Activated CD4-positive, alpha-beta T cell treated with anti-CD3 and anti-CD28 coated beads, Interleukin-2, Interleukin-4, amounts not matched to agents 100 ng/mL and 50 ng/mL, durations not matched to agents 16 hours and 8 hours (primary cell): ENCODE results near the gene TUBA4B.
A peak's percentile ranks its signal among the peaks of the same experiment; 100 is the strongest.
"Not testable (repeated sequence)": the region's sequence is repeated elsewhere in the genome, so short reads cannot be mapped to it uniquely, and the experiment has no call there.

Experiments used
- DNase-seq: peaks from one replicate; pipeline ENCODE4 v3.0.0-alpha.2; 2020; ENCODE audit warnings: low spot score

Gene TUBA4B

DNA sequence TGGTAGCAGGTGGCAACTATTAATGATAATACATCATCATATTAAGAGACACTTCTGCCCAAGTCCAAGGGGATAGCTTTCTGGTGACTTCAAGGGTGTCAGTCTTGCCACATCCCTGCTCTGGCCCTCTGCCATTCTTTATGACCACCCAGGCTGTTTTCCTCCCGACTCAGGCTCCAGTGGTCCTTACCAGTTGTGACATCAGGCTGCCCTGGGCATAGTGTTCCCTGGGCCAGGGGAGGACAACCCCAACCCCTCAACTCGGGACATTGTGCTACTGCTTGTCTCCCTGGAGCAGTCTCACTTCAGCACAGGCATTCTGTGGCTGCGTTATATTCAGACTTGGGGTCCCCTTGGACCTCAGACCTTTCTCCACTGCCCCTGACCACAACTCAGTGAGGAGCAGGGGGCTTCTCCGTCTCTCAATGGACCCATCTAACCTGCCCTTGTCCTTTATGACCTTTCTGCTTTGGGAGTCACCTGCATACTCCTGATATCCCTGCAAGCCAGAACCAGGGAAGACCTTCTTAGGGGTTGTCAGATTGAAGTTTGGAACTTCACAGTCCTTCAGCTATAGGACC is 39.0 kb downstream of the TUBA4B start:
- DNase-seq = no peak

DNA sequence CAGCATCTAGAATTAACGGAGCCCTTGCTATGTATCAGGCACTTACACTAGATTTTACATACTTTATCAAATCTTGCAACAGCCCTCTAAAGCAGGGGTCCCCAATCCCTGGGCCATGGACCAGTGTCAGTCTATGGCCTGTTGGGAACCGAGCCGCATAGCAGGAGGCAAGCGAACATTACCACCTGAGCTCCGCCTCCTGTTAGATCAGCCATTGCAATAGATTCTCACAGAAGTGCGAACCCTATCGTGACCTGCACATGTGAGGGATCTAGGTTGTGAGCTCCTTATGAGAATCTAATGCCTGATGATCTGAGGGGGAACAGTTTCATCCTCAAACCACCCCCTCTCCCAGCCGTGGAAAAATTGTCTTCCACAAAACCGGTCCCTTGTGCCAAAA is 39.6 kb downstream of the TUBA4B start:
- no peak for DNase-seq

DNA sequence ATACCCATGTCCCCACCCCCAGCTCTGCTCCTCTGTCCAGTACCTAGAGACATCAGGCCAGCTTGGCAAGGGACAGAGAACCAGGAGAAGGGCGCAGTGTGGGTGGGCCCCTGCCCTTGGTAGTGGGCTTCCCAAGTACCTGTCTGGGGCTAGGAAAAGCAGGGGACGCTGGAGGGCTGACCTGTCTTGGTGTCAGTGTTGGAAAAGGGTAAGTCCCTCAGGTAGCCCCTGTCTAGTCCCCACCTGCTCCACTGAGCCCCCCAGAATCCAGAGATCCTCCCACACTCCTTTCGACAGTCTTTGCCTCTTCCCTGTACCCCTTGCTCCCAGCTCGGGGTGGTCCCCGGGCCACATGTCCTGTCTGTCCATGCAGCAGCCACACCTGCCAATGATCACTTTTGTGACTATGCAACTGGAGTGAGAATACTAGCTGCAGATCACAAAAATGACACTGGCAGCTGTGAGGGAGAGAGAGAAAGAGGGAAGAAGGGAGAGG is 40.7 kb downstream of the TUBA4B start:
- no peak for DNase-seq

DNA sequence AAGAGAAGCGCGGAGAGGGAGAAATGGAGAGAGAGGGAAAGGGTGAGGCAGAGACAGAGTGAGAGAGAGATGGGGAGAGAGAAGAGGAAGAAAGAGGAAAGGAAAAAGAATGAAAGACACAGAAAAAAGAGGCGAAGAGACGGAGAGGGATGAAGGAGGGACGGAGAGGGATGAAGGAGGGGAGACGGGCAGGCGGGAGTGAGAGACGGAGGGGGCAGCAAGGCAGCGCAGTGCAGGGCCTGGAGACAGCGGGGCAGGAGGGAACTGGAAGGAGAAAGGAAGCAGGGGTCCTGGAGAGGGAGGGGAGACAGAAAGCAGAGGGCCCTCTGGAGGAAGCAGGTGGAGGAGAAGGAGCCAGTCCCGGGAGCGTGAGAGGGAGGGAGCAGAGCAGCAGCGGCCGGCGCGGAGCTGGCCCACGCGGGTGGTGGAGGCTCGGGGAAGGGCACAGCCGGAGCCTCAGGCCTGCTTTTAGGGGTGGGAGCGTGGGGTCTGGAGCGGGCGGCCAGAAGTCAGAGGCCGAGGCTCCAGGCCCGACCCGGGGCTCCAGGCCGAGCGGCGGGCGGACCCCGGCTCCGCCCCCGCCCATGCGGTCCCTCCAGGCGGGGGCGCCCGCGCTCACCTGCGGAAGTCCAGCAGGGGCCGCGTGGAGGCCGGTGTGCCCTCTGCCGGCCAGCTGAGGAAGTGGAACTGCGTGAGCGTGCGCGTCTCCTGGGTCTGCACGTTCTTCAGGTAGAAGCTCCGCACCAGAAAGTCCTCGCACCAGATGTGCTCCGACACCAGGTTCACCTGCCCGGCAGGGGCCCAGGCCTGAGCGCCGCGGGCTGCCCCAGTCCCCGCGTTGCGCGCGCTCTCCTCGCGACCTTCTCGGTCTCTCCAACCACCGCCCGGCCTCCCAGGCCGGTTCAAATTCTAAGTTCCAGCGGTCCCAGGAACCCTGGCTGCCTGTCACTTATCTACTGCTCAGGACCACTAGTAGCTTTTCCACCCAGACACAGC is 41.6 kb downstream of the TUBA4B start:
- DNase-seq = peak; percentile 92

DNA sequence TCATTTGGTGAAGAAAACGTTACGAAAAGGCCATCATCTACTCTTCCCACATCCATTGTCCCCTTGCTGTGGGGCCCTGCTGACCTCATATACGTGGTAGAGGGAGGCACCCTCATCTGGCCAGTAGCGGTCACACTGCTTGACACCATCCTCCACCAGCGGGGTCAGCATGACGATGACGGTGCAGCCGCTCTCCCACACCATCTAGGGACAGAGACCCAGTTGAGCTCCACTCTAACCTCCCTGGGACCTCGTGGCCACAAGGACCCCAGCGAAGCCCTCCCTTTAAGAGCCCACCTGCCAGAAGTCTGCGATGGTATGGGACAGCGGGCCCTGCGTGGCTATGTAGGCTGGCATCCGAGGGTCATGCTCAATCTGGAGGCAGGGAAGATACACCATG is 43.1 kb downstream of the TUBA4B start:
- DNase-seq = no peak

DNA sequence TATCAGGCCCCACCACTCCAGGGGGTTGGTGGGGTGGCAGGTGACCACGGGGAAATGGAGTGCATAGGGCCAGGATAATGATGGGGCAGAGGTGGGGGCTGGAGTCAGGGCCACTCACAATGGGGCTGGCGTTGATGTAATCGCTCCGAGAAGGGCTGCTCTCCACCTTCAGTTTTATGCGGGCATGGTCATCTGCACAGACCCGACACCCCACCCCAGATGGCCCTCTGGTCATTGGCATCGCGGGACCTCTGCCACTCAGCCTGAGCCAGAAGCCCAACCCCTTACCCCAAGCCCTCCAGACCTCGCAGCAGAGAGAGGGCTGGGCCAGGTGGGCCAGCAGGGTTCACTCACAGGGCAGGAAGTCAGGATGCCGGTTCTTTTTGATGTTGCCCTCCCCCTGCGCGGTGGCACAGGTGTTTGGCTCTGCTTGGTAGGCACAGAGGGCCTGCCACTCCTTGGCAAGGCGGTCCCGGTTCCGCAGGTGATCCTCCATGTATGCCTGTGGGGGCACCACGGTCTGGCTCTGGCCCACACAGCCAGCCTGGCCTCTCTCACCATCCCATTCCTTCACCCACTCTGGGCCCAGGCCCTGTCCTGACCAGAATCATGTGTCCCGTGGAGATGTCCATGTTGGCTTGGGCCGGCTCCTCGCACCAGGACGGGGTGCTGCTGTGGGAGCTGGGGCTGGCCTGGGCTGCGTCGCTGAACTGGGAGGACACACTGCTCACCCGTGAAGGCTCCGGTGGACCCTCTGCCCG is 43.8 kb downstream of the TUBA4B start:
- DNase-seq = no peak

DNA sequence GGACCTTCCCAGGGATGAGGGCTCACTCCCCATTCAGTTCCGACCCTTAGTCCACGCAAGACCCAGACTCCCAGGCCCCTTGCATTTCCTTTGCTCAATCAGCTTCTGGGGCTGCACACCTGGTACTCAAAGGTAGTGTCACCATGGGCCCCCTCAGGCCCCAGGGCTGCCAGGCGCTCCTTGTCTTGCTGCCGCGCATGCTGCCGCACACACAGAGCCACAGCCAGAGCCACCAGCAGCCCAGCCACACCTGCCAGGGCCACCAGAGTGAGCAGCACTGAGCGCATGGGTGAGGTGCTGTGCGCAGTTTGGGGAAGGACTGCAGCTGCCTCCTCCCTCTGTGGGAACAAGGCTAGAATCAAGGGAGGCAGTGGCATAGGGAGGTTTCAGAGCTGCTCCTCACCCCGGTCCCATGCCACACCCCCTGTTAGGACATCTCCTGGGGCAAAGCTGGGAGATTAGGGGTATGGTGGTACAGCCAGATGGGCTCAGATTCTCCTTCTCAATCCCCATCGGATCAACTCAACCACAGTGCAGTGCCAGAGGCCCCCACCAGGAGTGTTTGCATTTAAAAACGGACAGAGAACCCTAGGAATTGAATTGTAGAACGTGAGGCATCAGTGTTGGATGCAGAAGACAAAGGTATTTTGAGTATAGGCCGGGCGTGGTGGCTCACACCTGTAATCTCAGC is 44.9 kb downstream of the TUBA4B start:
- no peak for DNase-seq

DNA sequence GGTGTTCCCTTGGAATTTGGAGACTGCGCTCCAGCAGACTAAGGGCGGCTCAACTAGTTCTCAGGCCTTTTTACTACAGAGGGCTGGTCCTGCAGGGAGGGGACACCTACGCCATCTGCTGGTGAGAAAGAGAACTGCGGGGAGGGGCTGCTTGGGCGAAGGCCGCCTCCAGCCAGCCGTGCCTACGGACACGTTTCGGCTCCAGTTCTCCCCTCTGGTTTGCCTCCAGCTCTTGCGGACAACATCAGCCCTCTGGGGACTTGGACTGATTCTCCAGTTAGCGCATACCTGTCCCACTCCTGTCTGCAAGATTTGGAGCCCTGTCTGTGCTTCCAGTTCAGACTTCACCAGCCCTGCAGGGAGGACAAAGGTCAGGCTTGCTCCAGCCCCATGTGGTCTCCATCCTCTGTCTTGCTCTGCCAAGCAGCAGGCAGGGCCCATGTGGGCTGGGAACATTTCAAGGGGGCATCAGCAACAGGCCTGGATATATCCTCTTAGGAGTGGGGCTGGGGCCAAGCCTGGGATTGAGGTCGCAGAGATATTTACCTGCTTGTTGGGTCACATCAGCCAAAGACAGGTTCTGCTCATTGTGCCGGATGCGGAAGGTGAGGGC is 45.8 kb downstream of the TUBA4B start:
- DNase-seq = peak; percentile 89

DNA sequence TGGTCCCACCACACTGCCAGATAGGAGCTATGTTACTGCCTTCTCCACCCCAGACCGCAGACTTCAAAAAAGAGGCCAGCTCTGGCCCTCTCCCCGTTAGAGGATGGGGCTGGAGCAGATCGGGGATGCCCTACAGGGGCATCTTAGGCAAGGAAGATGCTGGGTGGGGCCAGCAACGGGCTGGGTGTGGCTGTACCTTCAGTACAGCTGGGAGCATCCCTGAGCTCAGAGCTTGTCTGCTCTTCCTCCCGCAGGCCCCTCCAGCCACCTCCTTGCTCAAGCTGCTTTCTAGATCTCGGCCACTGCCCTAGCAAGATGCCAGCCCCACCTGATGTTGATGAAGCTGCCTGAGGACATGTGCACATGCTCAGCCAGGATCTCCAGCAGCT is 46.3 kb downstream of the TUBA4B start:
- no peak for DNase-seq

DNA sequence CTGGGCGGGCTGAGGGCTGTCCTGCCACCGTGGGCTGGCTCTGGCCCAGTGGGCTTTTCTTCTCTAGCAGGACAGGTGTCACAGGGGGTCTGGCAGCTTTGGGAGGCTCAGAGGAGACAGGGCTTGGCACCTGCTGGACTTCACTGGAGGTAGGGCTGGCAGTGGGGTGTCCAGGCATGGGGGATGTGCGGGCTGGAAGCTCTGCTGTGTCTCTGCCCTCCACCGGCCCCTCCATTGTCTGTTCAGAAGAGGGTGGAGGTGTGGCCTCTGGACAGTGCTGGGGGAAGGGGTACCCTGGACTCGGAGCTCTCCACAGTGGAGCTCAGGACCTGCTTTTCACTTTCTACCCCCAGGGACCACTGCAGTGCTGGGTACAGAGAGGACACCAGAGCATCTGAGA is 47.0 kb downstream of the TUBA4B start:
- DNase-seq = no peak

DNA sequence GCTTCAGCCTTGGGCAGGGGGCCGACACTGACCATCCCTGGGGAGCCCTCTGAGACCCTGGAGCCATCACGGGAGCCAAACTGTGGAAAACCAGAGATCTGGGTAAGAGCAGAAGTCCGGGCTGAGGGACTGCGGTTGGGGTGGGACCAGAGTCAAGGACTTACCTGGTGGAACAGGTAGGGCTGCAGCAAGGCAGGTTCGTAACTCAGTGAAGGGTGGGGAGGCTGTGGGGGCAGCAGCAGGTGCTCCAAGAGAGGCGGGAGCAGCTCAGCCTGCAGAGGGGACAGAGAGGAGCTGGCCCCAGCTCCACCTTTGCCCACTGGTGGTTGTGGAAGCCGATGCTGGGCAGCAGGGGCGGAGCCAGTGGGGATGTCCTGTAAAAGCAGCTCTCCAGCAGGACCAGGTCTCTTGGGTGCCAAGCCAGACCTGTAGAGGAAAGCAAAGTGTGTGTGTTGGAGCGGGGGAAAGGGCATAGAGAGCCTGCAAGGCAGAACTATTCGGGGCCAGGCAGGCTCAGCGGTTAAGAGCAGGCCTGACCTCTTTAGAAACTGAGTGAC is 49.4 kb downstream of the TUBA4B start:
- no peak for DNase-seq

DNA sequence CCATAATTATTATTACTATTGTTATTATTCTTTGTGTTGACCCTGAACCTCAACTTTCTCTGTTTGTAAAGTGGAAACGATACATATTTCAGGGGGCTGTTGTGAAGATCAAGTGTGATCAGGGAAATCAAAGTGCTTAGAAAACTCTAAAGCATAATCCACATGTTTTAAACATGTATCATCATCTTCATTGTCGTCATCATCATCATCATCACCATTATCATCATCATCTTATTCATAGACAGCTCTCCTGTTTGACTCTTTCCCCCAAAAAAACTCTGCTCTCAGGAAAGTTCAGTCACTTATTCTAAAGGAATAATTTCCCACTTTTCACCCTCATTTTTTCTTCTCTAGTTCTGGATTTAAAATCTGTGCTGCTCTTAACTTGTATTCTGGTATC is 51.2 kb downstream of the TUBA4B start:
- no peak for DNase-seq

DNA sequence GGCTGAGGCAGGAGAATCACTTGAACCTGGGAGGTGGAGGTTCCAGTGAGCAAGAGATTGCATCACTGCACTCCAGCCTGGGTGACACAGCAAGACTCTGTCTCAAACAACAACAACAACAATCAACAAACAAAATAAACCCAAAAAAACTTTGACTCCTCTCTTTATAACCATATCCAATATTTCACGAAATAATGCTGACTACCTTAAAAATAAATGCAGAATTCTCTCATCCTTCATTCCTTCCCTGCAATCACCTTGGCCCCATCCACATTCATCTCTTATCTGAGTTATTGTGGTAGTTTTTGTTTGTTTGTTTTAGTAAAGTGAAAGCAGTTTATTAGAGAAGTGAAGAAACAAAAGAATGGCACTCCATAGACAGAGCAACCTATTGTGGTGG is 53.0 kb downstream of the TUBA4B start:
- DNase-seq = no peak

DNA sequence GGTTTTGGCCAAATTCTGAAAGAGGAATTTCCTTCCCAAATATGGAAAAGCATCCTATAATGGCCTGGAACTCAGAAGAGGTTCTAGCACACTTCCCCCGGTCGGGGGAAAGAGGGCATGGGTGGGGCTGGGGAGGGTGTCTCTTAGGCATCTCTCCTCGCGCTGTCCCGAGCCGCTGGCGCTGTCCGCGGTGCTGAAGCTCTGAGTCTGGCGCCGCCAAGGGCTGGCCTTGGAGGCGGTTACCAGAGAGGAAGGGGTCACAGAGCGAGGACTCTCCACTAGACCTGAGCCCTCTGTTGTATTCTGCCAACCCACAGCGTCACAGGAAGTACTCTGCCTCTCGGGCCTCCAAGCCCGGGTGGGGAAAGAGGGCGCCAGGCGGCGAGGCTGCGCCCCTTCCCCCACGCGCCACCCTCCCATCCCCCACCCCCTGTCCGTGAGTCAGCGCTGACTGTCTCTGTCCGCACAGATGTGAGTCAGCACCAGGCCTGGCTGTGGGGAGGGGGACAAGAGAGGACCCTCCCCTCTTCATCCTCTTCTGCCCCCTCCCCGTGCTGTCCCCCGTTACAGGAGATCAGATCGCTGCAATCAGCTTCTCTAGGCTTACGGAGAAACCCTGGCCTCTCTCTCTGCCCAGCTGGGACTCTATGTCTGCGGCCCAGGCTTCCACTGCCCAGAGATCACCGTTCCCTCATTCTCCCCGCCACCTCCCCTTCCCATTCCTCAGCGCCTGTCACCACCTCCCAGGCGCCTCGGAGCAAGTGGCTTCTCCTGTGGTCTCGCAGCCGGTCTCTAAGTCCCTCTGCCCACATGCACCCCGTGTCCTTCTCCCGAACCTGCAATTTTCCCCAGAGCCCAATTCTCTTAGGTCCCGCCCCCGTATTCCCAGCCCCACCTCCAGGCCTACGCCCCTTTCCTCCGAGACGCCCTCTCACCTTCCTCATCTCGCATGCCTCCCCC is 55.4 kb downstream of the TUBA4B start:
- DNase-seq = peak; percentile 58

DNA sequence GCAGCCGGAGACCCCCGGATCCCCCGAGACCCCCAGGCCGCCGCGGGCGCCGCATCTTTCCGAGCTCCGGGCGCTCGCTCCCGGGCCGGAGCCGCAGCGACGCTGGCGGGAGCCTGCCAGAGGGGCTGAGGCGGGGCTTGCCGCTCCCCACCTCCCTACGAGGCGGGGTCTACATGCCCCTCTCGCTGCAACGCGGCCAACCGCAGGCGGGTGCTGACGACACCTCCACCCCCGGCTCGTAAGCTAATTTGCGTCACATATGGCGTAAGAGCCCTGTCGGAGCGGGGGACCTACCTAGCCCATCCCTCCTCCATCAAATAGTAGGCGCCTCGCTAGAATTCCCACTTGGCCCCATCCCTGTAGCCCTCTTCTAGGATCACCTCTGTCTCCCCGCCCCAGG is 56.2 kb downstream of the TUBA4B start, which contains the start of gene PTPRN:
PTPRN (minus strand) TSS at position 124 of the 400 bp plus-strand sequence; CDS start at position 55, 69 bp downstream.
- DNase-seq = no peak

DNA sequence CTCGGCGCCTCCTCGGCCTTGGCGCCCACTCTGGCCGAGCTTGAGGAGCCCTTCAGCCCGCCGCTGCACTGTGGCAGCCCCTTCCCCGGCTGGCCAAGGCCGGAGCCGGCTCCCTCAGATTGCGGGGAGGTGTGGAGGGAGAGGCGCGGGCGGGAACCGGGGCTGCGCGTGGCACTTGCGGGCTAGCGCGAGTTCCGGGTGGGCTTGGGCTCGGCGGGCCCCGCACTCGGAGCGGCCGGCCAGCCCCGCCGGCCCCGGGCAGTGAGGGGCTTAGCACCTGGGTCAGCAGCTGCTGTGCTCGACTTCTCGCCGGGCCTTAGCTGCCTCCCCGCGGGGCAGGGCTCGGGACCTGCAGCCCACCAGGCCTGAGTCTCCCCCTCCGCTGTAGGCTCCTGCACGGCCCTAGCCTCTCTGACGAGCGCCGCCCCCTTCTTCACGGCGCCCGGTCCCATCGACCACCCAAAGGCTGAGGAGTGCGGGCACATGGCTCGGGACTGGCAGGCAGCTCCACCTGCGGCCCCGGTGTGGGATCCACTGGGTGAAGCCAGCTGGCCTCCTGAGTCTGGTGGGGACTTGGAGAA is 59.7 kb downstream of the TUBA4B start:
- DNase-seq = not testable (repeated sequence)

DNA sequence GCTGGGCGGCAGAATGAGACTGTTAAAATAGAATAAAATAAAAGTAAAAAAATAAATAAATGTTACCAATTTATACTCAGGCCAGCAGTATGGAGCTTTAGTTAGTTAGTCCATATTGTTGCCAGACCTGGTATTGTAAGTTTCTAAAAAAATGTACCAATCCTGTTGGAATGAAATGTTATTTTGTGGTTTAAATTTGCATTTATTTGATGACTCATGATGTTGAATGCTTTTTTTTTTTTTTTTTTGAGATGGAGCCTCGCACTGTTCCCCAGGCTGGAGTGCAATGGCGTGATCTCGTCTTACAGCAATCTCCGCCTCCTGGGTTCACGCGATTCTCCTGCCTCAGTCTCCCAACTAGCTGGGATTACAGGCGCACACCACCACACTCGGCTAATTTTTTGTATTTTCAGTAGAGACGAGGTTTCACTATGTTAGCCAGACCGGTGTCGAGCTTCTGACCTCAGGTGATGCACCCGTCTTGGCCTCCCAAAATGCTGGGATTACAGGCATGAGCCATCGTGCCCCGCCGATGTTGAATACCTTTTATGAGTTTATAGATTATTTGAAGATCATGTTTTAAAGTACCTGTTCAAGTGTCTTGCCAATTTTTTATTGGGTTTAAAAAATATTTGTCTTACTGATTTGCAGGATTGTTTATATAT is 61.9 kb downstream of the TUBA4B start:
- no peak for DNase-seq
